GM18520 (cell line): Measurements from ENCODE around the gene CMTM3.
"Not testable (repeated sequence)": the region's sequence is repeated elsewhere in the genome, so short reads cannot be mapped to it uniquely, and the experiment has no call there.

Source experiments
- ATAC-seq: cut with Tn5 transposase; IDR thresholded peaks from one replicate; pipeline ENCODE4 v1.9.1; 2021; ENCODE audit not compliant: unreplicated experiment

Gene CMTM3

GRCh38 chr16:66608241-66609138, 4.0 kb downstream of the CMTM3 start:
- no peak for ATAC-seq

GRCh38 chr16:66609139-66609510, 4.6 kb downstream of the CMTM3 start:
- no peak for ATAC-seq

GRCh38 chr16:66610111-66610820, 5.8 kb downstream of the CMTM3 start:
- no peak for ATAC-seq

- not testable (repeated sequence) for ATAC-seq
Observed at GRCh38 chr16:66611911-66612310, 7.4 kb downstream of the CMTM3 start.

- no peak for ATAC-seq
Observed at GRCh38 chr16:66612422-66612821, 7.9 kb downstream of the CMTM3 start.

GRCh38 chr16:66614161-66614802, 9.8 kb downstream of the CMTM3 start:
- no peak for ATAC-seq

- ATAC-seq, result no peak
Observed at GRCh38 chr16:66616169-66616568, 11.7 kb downstream of the CMTM3 start.

- ATAC-seq, result no peak
Observed at GRCh38 chr16:66616592-66616991, 12.1 kb downstream of the CMTM3 start.

- ATAC-seq, result no peak
Observed at GRCh38 chr16:66617010-66617434, 12.5 kb downstream of the CMTM3 start.

GRCh38 chr16:66617728-66618127, 13.2 kb downstream of the CMTM3 start:
- no peak for ATAC-seq

GRCh38 chr16:66618588-66619375, 14.3 kb downstream of the CMTM3 start:
- ATAC-seq, result no peak

GRCh38 chr16:66619534-66620428, 15.3 kb downstream of the CMTM3 start:
- no peak for ATAC-seq

- no peak for ATAC-seq
Observed at GRCh38 chr16:66620429-66620795, 15.9 kb downstream of the CMTM3 start.

GRCh38 chr16:66621973-66622372, 17.5 kb downstream of the CMTM3 start:
- no peak for ATAC-seq

GRCh38 chr16:66622863-66623262, 18.4 kb downstream of the CMTM3 start:
- no peak for ATAC-seq

GRCh38 chr16:66623755-66624154, 19.3 kb downstream of the CMTM3 start:
- no peak for ATAC-seq

- not testable (repeated sequence) for ATAC-seq
Observed at GRCh38 chr16:66627611-66628378, 23.3 kb downstream of the CMTM3 start.

GRCh38 chr16:66629856-66630255, 25.4 kb downstream of the CMTM3 start:
- ATAC-seq, result no peak

GRCh38 chr16:66630561-66631260, 26.2 kb downstream of the CMTM3 start:
- not testable (repeated sequence) for ATAC-seq
